HFFc6 (cell line): Measurements from ENCODE around the gene CPT1C. TPM values are rescaled to one million over a fixed set of nuclear protein-coding genes. Genes with fewer than 3 reads are reported as not detected.
A peak's percentile ranks its signal among the peaks of the same experiment; 100 is the strongest.

Experiments
- DNase-seq: peaks from one replicate; pipeline ENCODE4 v3.0.0-alpha.2; 2018
- H3K27ac Mint-ChIP-seq: 2 replicates; pipeline ENCODE4 v1.8.0; 2020; ENCODE audit warnings: mild to moderate bottlenecking, mixed read lengths
- H3K27me3 Mint-ChIP-seq: 2 replicates; pipeline ENCODE4 v1.8.0; 2021; ENCODE audit warnings: mild to moderate bottlenecking, moderate library complexity, mixed read lengths; ENCODE audit not compliant: insufficient read depth
- H3K36me3 Mint-ChIP-seq: 2 replicates; pipeline ENCODE4 v1.8.0; 2021; ENCODE audit warnings: low read depth, mixed read lengths
- H3K4me1 Mint-ChIP-seq: 2 replicates; pipeline ENCODE4 v1.8.0; 2020; ENCODE audit warnings: low read depth, mixed read lengths
- H3K4me3 Mint-ChIP-seq: 2 replicates; pipeline ENCODE4 v1.8.0; 2020; ENCODE audit warnings: mild to moderate bottlenecking, moderate library complexity, mixed read lengths
- H3K9me3 Mint-ChIP-seq: 2 replicates; pipeline ENCODE4 v1.8.0; 2020; ENCODE audit warnings: mild to moderate bottlenecking, mixed read lengths
- long read RNA-seq: library from polyadenylated mRNA; unstranded; transcript quantifications from one replicate; pipeline ENCODE4 v2.0.0, GENCODE V29; 2019
- total RNA-seq, 6 experiments: library from RNA; stranded (reverse); fragmentation: NEBNext Ultra II Directional; extraction: Animal tissue kit (Norgen Biotek cat#: 25700); gene quantifications; 2 replicates in 1 of 6; 3 replicates in 5 of 6; pipeline ENCODE4 v1.2.3, GENCODE V29; 2021
- TF ChIP-seq, protein P1 (sequence below): fragments of 200-600 bp; sonication (generic); IDR thresholded peaks from 2 replicates; pipeline ENCODE4 v1.5.0; 2021; ENCODE audit warnings: antibody characterized with exemption, mild to moderate bottlenecking

CPT1C gene
- total RNA-seq: 10 to 100 TPM; 32.7 to 42.6 (median 36.4) TPM
- long read RNA-seq, transcript CPT1C-202 (19 exons, 2,783 nt): major isoform, 6 of 18 reads
- long read RNA-seq, partial matches to known transcripts: 2 of 18 reads
- long read RNA-seq, other reads (novel, unspliced or antisense): 7 of 18 reads

DNA sequence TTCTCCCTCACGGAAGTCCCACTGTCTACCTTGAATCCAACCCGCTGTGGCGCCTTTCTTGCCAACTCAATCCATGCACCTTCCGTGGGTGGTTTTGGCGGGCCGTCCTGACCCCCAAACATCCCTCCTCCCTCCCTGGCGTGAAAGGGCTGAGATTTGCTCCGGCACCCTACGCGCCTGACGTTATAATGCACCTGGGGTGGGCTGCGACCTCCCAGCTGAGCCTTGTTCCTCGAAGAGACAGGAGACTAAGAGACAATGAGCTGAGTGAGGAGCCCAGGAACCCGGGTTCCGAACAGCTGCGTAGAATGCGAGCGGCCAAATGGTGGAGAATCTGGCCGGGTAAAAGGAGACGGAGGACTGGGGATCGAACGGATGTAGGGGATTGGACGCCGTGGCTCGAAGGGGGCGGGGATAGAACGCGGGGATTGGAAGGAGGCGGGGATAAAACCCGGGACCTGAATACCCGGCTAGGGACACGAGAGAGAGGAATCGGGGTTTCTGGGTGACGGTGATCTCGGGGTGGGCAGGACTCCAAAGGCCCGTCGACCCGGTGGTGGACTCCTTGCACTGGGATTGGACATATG is at the start of gene CPT1C:
TSS of gene CPT1C (plus strand) at position 461 of the 587 bp plus-strand sequence. CDS start 1,137 bp downstream, outside the sequence.
- peaks cover 10% of the 10 kb centered on the region for H3K36me3 Mint-ChIP-seq
- H3K27me3 Mint-ChIP-seq: peaks cover 8% of the 10 kb centered on the region
- H3K27ac Mint-ChIP-seq: peak within 1 kb of the TSS; percentile 81
- H3K9me3 Mint-ChIP-seq: no peaks in the 10 kb centered on the region; the same call in 1 of the 2 replicates
- TF ChIP-seq, protein P1, sequence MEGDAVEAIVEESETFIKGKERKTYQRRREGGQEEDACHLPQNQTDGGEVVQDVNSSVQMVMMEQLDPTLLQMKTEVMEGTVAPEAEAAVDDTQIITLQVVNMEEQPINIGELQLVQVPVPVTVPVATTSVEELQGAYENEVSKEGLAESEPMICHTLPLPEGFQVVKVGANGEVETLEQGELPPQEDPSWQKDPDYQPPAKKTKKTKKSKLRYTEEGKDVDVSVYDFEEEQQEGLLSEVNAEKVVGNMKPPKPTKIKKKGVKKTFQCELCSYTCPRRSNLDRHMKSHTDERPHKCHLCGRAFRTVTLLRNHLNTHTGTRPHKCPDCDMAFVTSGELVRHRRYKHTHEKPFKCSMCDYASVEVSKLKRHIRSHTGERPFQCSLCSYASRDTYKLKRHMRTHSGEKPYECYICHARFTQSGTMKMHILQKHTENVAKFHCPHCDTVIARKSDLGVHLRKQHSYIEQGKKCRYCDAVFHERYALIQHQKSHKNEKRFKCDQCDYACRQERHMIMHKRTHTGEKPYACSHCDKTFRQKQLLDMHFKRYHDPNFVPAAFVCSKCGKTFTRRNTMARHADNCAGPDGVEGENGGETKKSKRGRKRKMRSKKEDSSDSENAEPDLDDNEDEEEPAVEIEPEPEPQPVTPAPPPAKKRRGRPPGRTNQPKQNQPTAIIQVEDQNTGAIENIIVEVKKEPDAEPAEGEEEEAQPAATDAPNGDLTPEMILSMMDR: no peak
- peak within 1 kb of the TSS; percentile 91 for H3K4me3 Mint-ChIP-seq
- DNase-seq: peak; percentile 77
- H3K4me1 Mint-ChIP-seq: peaks cover 22% of the 10 kb centered on the region

DNA sequence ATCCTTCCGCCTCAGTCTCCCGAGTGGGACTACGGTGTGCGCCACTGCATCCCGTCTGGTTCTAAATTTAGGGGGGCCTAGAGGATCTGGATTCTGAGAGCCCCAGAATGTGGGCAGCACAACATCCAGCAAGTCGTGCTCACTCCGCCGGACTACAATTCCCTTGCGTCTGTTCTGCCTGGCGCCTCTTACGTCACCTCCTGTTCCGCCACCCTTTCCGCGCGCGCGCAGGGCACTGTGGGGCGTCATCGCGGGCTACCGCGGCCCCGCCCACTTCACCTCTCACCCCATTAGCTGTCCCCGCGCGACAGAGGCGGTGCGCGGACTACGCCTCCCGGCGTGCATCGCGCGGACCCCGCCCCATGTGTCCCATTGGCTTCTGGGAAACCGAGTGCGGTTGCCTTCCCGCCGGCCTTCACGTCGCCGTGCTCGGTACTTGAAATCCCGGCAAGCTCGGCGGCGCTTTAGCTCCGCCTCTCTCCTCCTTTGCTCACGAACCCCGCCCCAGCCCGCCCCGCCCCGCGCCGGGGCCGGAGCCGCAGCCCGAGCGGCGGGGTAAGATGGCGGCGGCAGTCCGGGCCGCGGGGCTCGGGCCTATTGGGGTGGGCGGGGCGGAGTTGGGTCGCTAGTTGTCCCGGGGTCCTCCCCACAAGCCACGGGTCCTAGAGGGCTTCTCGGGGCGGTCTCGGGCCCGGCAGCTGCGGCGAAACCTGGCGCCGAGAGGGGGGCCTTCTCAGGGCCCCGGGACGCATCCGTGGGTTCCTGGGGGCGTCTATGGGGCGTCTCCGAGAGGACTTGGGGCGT is 49.0 kb upstream of the CPT1C start, which contains the start of gene SCAF1:
TSS of gene SCAF1 (plus strand) at position 522 of the 804 bp plus-strand sequence. CDS start 2,818 bp downstream, outside the sequence.
- TF ChIP-seq, protein P1: no peak
- Mint-ChIP-seq H3K27ac (peak within 1 kb of the TSS; percentile 100), H3K36me3 (peaks cover 24% of the 10 kb centered on the region), H3K9me3 (no peaks in the 10 kb centered on the region), H3K4me1 (peaks cover 61% of the 10 kb centered on the region), H3K27me3 (peaks cover 18% of the 10 kb centered on the region), H3K4me3 (peak within 1 kb of the TSS; percentile 99)
- DNase-seq: peak; percentile 99

GRCh38 chr19:49642492-49643035 is 48.4 kb upstream of the CPT1C start:
- H3K27ac Mint-ChIP-seq: peak overlapping the region; percentile 100
- DNase-seq: no peak
- peaks cover 57% of the 10 kb centered on the region for H3K4me1 Mint-ChIP-seq
- peak overlapping the region; percentile 99 for H3K4me3 Mint-ChIP-seq
- no peaks in the 10 kb centered on the region for H3K9me3 Mint-ChIP-seq
- TF ChIP-seq, protein P1: no peak
- H3K36me3 Mint-ChIP-seq: peaks cover 26% of the 10 kb centered on the region
- peaks cover 18% of the 10 kb centered on the region for H3K27me3 Mint-ChIP-seq

- Mint-ChIP-seq H3K4me1 (peaks cover 48% of the 10 kb centered on the region), H3K4me3 (peak overlapping the region; percentile 99), H3K36me3 (peaks cover 26% of the 10 kb centered on the region), H3K27ac (peak overlapping the region; percentile 100), H3K9me3 (no peaks in the 10 kb centered on the region), H3K27me3 (peaks cover 18% of the 10 kb centered on the region)
- no peak for DNase-seq
- TF ChIP-seq, protein P1: no peak
These were observed 47.5 kb upstream of the CPT1C start for GRCh38 chr19:49643466-49643865.

DNA sequence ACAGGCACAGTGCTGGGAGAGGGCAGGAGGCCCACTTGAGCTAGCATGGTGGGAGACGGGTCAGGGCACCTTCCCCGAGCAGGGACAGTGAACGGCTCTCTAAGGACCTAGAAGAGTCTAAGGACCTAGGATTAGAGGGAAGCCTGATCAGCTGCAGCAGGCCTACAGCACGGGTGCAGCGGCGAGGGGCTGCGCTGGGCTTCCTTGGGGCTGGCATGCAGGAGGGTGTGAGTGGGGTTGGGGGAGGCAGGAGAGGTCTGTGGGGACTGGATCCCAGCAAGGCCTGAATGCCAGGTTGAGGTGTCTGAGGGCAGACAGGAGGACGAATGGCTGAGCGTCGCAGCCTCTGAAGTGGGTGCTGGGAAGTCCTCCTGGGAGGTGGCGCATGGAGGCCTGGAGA is 45.3 kb upstream of the CPT1C start:
- TF ChIP-seq, protein P1: no peak
- H3K4me3 Mint-ChIP-seq: no peak overlapping the region
- no peaks in the 10 kb centered on the region for H3K9me3 Mint-ChIP-seq
- H3K36me3 Mint-ChIP-seq: peaks cover 31% of the 10 kb centered on the region
- H3K27me3 Mint-ChIP-seq: peaks cover 15% of the 10 kb centered on the region
- no peak overlapping the region for H3K27ac Mint-ChIP-seq
- peaks cover 37% of the 10 kb centered on the region for H3K4me1 Mint-ChIP-seq
- no peak for DNase-seq
